Glutamatergic neuron (in vitro differentiated cells): ENCODE results near the gene VARS1. TPM values are rescaled to one million over a fixed set of nuclear protein-coding genes. Genes with fewer than 3 reads are reported as not detected.
A peak's percentile ranks its signal among the peaks of the same experiment; 100 is the strongest.

Source experiments
- DNase-seq: peaks from one replicate; pipeline ENCODE4 v3.0.0; 2022
- H3K27ac Mint-ChIP-seq: one replicate; pipeline ENCODE4 v1.8.0; 2020; ENCODE audit warnings: mild to moderate bottlenecking, mixed read lengths, inconsistent platforms; ENCODE audit not compliant: unreplicated experiment
- H3K27me3 Mint-ChIP-seq: one replicate; pipeline ENCODE4 v1.8.0; 2020; ENCODE audit warnings: mild to moderate bottlenecking, moderate library complexity, mixed read lengths, inconsistent platforms; ENCODE audit not compliant: unreplicated experiment
- H3K36me3 Mint-ChIP-seq: one replicate; pipeline ENCODE4 v1.8.0; 2020; ENCODE audit warnings: mild to moderate bottlenecking, mixed read lengths, inconsistent platforms; ENCODE audit not compliant: unreplicated experiment
- H3K4me1 Mint-ChIP-seq: one replicate; pipeline ENCODE4 v1.8.0; 2020; ENCODE audit warnings: mild to moderate bottlenecking, low read depth, mixed read lengths, inconsistent platforms; ENCODE audit not compliant: unreplicated experiment
- H3K4me3 Mint-ChIP-seq: one replicate; pipeline ENCODE4 v1.8.0; 2020; ENCODE audit warnings: mild to moderate bottlenecking, mixed read lengths, inconsistent platforms; ENCODE audit not compliant: unreplicated experiment
- H3K9me3 Mint-ChIP-seq: one replicate; pipeline ENCODE4 v1.8.0; 2020; ENCODE audit warnings: mild to moderate bottlenecking, moderate library complexity, mixed read lengths, inconsistent platforms; ENCODE audit not compliant: unreplicated experiment
- total RNA-seq: library from RNA; stranded (reverse); fragmentation: NEBNext Ultra II Directional; extraction: Animal tissue kit (Norgen Biotek cat#: 25700); gene quantifications from one replicate; pipeline ENCODE4 v1.2.1, GENCODE V29; 2021; ENCODE audit not compliant: unreplicated experiment
- TF ChIP-seq, protein P1 (sequence below): fragments of 200-600 bp; sonication (generic); IDR thresholded peaks from one replicate; pipeline ENCODE4 v1.5.0; 2021; ENCODE audit not compliant: partially characterized antibody, unreplicated experiment

VARS1 gene
- total RNA-seq, 1 donor from 2014 or later: 204 TPM

- Mint-ChIP-seq H3K4me3 (peak overlapping the region; percentile 52), H3K4me1 (peaks cover 18% of the 10 kb centered on the region), H3K9me3 (peaks cover 20% of the 10 kb centered on the region), H3K36me3 (peaks cover 4% of the 10 kb centered on the region), H3K27ac (no peak overlapping the region), H3K27me3 (peaks cover 9% of the 10 kb centered on the region)
- TF ChIP-seq, protein P1, sequence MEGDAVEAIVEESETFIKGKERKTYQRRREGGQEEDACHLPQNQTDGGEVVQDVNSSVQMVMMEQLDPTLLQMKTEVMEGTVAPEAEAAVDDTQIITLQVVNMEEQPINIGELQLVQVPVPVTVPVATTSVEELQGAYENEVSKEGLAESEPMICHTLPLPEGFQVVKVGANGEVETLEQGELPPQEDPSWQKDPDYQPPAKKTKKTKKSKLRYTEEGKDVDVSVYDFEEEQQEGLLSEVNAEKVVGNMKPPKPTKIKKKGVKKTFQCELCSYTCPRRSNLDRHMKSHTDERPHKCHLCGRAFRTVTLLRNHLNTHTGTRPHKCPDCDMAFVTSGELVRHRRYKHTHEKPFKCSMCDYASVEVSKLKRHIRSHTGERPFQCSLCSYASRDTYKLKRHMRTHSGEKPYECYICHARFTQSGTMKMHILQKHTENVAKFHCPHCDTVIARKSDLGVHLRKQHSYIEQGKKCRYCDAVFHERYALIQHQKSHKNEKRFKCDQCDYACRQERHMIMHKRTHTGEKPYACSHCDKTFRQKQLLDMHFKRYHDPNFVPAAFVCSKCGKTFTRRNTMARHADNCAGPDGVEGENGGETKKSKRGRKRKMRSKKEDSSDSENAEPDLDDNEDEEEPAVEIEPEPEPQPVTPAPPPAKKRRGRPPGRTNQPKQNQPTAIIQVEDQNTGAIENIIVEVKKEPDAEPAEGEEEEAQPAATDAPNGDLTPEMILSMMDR: no peak
- no peak for DNase-seq
These were observed 2.8 kb downstream of the VARS1 start for GRCh38 chr6:31792761-31793171.

DNA sequence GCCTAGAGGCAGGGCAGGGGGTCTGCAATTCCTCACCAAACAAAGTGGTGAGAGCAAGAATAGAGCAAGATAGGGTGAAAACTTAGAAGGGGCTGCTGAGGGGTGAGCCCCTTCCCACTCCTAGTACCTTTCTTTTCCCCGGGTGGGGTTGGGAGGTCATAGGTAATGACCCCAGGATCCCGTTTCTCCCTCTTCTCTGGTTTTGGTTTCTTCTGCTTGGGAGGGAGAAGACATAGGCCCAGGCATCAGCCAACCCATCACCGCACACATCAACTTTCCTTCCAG, 3.5 kb downstream of the VARS1 start:
- TF ChIP-seq, protein P1: no peak
- Mint-ChIP-seq H3K9me3 (peaks cover 18% of the 10 kb centered on the region), H3K4me1 (peaks cover 18% of the 10 kb centered on the region), H3K4me3 (peak overlapping the region; percentile 63), H3K27me3 (peaks cover 9% of the 10 kb centered on the region), H3K27ac (peak overlapping the region; percentile 73), H3K36me3 (peaks cover 4% of the 10 kb centered on the region)
- DNase-seq: no peak

- peaks cover 4% of the 10 kb centered on the region for H3K36me3 Mint-ChIP-seq
- H3K4me3 Mint-ChIP-seq: peak overlapping the region; percentile 80
- peak; percentile 82 for DNase-seq
- peaks cover 18% of the 10 kb centered on the region for H3K4me1 Mint-ChIP-seq
- peaks cover 14% of the 10 kb centered on the region for H3K9me3 Mint-ChIP-seq
- peak overlapping the region; percentile 73 for H3K27ac Mint-ChIP-seq
- H3K27me3 Mint-ChIP-seq: peaks cover 9% of the 10 kb centered on the region
- TF ChIP-seq, protein P1: peak; percentile 59
These were observed 4.0 kb downstream of the VARS1 start for GRCh38 chr6:31791324-31792089.

DNA sequence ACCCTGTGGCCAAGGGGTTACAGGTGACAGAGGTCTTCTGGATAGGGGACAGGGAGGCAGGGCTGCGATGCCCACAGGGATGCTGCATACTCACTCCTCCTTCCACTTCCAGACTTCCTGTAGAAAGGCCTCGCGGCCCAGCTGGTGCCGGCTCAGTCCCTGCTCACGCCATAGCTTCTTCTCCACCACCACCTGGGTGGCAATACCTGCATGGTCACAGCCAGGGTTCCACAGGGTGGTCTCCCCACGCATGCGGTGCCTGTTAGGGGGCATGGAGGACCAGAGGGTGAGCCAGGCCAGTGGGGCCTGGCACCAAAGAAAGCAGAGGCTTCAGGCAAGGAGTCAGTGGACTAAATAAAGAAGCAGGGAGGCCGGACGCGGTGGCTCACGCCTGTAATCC, 10.1 kb downstream of the VARS1 start:
- peaks cover under 1% of the 10 kb centered on the region for H3K36me3 Mint-ChIP-seq
- H3K27me3 Mint-ChIP-seq: peaks cover 2% of the 10 kb centered on the region
- DNase-seq: no peak
- peaks cover 4% of the 10 kb centered on the region for H3K9me3 Mint-ChIP-seq
- no peaks in the 10 kb centered on the region for H3K4me1 Mint-ChIP-seq
- H3K27ac Mint-ChIP-seq: no peak overlapping the region
- TF ChIP-seq, protein P1: no peak
- H3K4me3 Mint-ChIP-seq: no peak overlapping the region

DNA sequence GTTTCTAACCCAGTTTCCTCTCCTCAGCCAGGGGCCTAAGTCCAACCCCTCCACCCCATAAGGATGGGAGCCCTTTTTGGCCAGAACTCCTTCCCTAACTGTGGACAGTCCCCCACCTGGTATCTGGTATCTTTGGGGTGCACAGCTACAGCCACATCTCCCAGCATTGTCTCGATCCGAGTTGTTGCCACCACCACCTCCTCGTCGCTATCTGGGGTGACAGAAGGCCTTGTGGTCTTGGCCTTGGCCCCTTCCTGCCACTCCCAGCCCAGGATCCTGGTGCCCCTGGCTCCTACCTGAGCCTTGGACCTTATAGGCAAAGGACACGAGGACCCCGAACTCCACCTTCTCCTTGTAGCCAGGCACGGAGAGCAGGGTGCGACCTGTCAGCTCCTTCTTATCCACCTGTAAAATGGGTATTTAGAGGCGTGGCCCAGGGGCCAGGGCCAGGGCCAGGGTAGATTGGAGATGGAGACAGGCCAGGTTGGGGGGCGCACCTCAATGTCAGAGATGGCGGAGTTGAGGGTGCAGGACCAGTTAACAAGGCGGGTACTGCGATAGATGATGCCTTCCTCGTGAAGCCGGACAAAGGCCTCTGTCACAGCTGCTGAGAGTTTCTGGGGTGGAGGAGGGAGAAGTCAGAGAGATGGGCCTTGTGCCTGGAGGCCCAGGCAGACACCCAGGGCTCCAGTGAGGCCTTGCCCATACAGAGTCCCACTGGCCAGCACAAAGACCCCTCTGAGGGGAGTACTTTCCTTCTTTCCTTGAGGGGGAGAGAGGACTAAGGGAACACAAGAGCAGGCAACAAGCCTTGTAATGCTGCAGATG, 11.2 kb downstream of the VARS1 start:
- H3K27ac Mint-ChIP-seq: no peak overlapping the region
- H3K27me3 Mint-ChIP-seq: peaks cover 2% of the 10 kb centered on the region
- TF ChIP-seq, protein P1: no peak
- peaks cover 3% of the 10 kb centered on the region for H3K9me3 Mint-ChIP-seq
- H3K4me1 Mint-ChIP-seq: no peaks in the 10 kb centered on the region
- H3K4me3 Mint-ChIP-seq: no peak overlapping the region
- no peak for DNase-seq
- H3K36me3 Mint-ChIP-seq: no peaks in the 10 kb centered on the region
